ENCODE measurements around the gene CLCA4.

Gene CLCA4

GRCh38 chr1:86542631-86543030, 4.2 kb upstream of the CLCA4 start:
- no peak overlapping the region for H3K4me3 ChIP-seq (ENCODE audit: low read length)
- no peak overlapping the region for H3K27ac ChIP-seq (ENCODE audit: low read length)
- H3K27me3 ChIP-seq (ENCODE audit: low read depth, low read length): no peaks in the 10 kb centered on the region
- H3K4me2 ChIP-seq (ENCODE audit: low read length): no peak overlapping the region
- H3K79me2 ChIP-seq (ENCODE audit: low read length): no peaks in the 10 kb centered on the region
- no peaks in the 10 kb centered on the region for H4K20me1 ChIP-seq (ENCODE audit: insufficient read depth, low read length)
- no peak for TF ChIP-seq EZH2phosphoT487 (IDR thresholded peaks at IDR 0.05; ENCODE audit: low read depth)
- TF ChIP-seq CTCF (IDR thresholded peaks at IDR 0.05; ENCODE audit: low read depth, low read length): no peak
- no peaks in the 10 kb centered on the region for H3K36me3 ChIP-seq (replicated peaks; ENCODE audit: low read depth, low read length)
- H3K9me3 ChIP-seq (ENCODE audit: insufficient read depth, low read length): no peaks in the 10 kb centered on the region
- no peaks in the 10 kb centered on the region for H3K4me1 ChIP-seq (ENCODE audit: low read length)
- H3K9ac ChIP-seq (ENCODE audit: low read length): no peak overlapping the region
- H2AFZ ChIP-seq (ENCODE audit: low read depth, low read length): no peak overlapping the region

- H3K4me1 ChIP-seq (ENCODE audit: low read length): no peaks in the 10 kb centered on the region
- no peaks in the 10 kb centered on the region for H3K79me2 ChIP-seq (ENCODE audit: low read length)
- TF ChIP-seq CTCF (IDR thresholded peaks at IDR 0.05; ENCODE audit: low read depth, low read length) (no peak), EZH2phosphoT487 (IDR thresholded peaks at IDR 0.05; ENCODE audit: low read depth) (no peak)
- no peak overlapping the region for H2AFZ ChIP-seq (ENCODE audit: low read depth, low read length)
- H3K27ac ChIP-seq (ENCODE audit: low read length): no peak overlapping the region
- no peaks in the 10 kb centered on the region for H3K36me3 ChIP-seq (replicated peaks; ENCODE audit: low read depth, low read length)
- no peak overlapping the region for H3K4me2 ChIP-seq (ENCODE audit: low read length)
- no peak overlapping the region for H3K4me3 ChIP-seq (ENCODE audit: low read length)
- H3K9ac ChIP-seq (ENCODE audit: low read length): no peak overlapping the region
- H4K20me1 ChIP-seq (ENCODE audit: insufficient read depth, low read length): no peaks in the 10 kb centered on the region
- H3K27me3 ChIP-seq (ENCODE audit: low read depth, low read length): no peaks in the 10 kb centered on the region
- no peaks in the 10 kb centered on the region for H3K9me3 ChIP-seq (ENCODE audit: insufficient read depth, low read length)
These were observed 2.0 kb downstream of the CLCA4 start for GRCh38 chr1:86548839-86549238.

- Histone ChIP-seq H4K20me1 (ENCODE audit: insufficient read depth, low read length) (no peaks in the 10 kb centered on the region), H3K27ac (ENCODE audit: low read length) (no peak overlapping the region), H3K27me3 (ENCODE audit: low read depth, low read length) (no peaks in the 10 kb centered on the region), H2AFZ (ENCODE audit: low read depth, low read length) (no peak overlapping the region), H3K9me3 (ENCODE audit: insufficient read depth, low read length) (no peaks in the 10 kb centered on the region), H3K36me3 (replicated peaks; ENCODE audit: low read depth, low read length) (no peaks in the 10 kb centered on the region), H3K9ac (ENCODE audit: low read length) (no peak overlapping the region), H3K4me2 (ENCODE audit: low read length) (no peak overlapping the region), H3K4me1 (ENCODE audit: low read length) (no peaks in the 10 kb centered on the region), H3K4me3 (ENCODE audit: low read length) (no peak overlapping the region), H3K79me2 (ENCODE audit: low read length) (no peaks in the 10 kb centered on the region)
- TF ChIP-seq CTCF (IDR thresholded peaks at IDR 0.05; ENCODE audit: low read depth, low read length) (no peak), EZH2phosphoT487 (IDR thresholded peaks at IDR 0.05; ENCODE audit: low read depth) (no peak)
These were observed 4.4 kb downstream of the CLCA4 start for GRCh38 chr1:86551305-86551704.

- Histone ChIP-seq H4K20me1 (ENCODE audit: insufficient read depth, low read length) (no peaks in the 10 kb centered on the region), H3K27me3 (ENCODE audit: low read depth, low read length) (no peaks in the 10 kb centered on the region), H3K9me3 (ENCODE audit: insufficient read depth, low read length) (no peaks in the 10 kb centered on the region), H3K4me2 (ENCODE audit: low read length) (no peak overlapping the region), H3K4me3 (ENCODE audit: low read length) (no peak overlapping the region), H3K27ac (ENCODE audit: low read length) (no peak overlapping the region), H2AFZ (ENCODE audit: low read depth, low read length) (no peak overlapping the region), H3K36me3 (replicated peaks; ENCODE audit: low read depth, low read length) (no peaks in the 10 kb centered on the region), H3K9ac (ENCODE audit: low read length) (no peak overlapping the region), H3K79me2 (ENCODE audit: low read length) (no peaks in the 10 kb centered on the region), H3K4me1 (ENCODE audit: low read length) (no peaks in the 10 kb centered on the region)
- no peak for TF ChIP-seq EZH2phosphoT487 (IDR thresholded peaks at IDR 0.05; ENCODE audit: low read depth)
- TF ChIP-seq CTCF (IDR thresholded peaks at IDR 0.05; ENCODE audit: low read depth, low read length): no peak
These were observed 5.5 kb downstream of the CLCA4 start for GRCh38 chr1:86552376-86552775.

All from OCI-LY3 (cell line).